ENCODE data around the gene PTPRJ. TPM values are rescaled to one million over a fixed set of nuclear protein-coding genes. Genes with fewer than 3 reads are reported as not detected.

The PTPRJ gene
- total RNA-seq, 1 experiment from 2014 or later, result 11.0 TPM

DNA sequence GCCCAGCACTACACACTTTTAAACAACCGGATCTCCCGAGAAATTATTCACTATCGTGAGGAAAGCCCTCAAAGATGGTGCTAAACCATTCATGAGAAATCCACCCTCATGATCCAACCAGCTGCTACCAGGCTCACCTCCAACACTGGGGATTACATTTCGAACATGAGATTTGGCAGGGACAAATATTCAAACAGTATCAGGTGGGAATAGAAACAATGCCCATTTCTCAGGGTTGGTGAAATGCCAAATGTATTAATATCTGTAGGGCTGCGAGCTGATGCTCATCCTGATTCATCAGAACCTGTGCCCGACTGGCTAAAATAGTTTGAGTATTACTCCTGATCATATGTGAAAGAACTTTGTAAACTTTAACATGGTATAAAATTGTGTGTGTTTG, 15.8 kb upstream of the PTPRJ start:
- POLR2A ChIA-PET, result no interaction called here
- no peaks in the 10 kb centered on the region for H3K9me3 ChIP-seq
- no peak overlapping the region for H3K4me3 ChIP-seq (ENCODE audit: low read depth, low read length)
- no peaks in the 10 kb centered on the region for H3K36me3 Mint-ChIP-seq (ENCODE audit: insufficient read depth, unreplicated experiment)
- no peak for DNase-seq
- CTCF ChIA-PET, result interaction anchor here (0.7 kb wide), 1 partner anchor 129 kb away, joined by 6 read pairs; no protein-coding TSS in a partner anchor
- H3K27me3 Mint-ChIP-seq (ENCODE audit: insufficient read depth, unreplicated experiment), result no peaks in the 10 kb centered on the region
- no peaks in the 10 kb centered on the region for H3K4me1 ChIP-seq
- intact Hi-C loops (cut with micrococcal nuclease; ENCODE audit: unreplicated experiment), result no loop called here
- TF ChIP-seq, protein P1, sequence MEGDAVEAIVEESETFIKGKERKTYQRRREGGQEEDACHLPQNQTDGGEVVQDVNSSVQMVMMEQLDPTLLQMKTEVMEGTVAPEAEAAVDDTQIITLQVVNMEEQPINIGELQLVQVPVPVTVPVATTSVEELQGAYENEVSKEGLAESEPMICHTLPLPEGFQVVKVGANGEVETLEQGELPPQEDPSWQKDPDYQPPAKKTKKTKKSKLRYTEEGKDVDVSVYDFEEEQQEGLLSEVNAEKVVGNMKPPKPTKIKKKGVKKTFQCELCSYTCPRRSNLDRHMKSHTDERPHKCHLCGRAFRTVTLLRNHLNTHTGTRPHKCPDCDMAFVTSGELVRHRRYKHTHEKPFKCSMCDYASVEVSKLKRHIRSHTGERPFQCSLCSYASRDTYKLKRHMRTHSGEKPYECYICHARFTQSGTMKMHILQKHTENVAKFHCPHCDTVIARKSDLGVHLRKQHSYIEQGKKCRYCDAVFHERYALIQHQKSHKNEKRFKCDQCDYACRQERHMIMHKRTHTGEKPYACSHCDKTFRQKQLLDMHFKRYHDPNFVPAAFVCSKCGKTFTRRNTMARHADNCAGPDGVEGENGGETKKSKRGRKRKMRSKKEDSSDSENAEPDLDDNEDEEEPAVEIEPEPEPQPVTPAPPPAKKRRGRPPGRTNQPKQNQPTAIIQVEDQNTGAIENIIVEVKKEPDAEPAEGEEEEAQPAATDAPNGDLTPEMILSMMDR (IDR thresholded peaks at IDR 0.05; ENCODE audit: insufficient read depth in 1 of 2, low read depth in 1 of 2, low read length in 1 of 2, severe bottlenecking in 1 of 2, unreplicated experiment in 1 of 2), result no peak
- BruUV-seq (replicated peaks), result no TSS peak
- H3K9me3 Mint-ChIP-seq (ENCODE audit: unreplicated experiment), result no peaks in the 10 kb centered on the region
- no peak overlapping the region for H3K27ac Mint-ChIP-seq (ENCODE audit: unreplicated experiment)
- H3K4me1 Mint-ChIP-seq (ENCODE audit: low read depth, unreplicated experiment), result no peaks in the 10 kb centered on the region
- H3K4me3 Mint-ChIP-seq (ENCODE audit: unreplicated experiment), result no peak overlapping the region
- H3K27me3 ChIP-seq (replicated peaks; ENCODE audit: control insufficient read depth, insufficient read depth, low read length), result no peaks in the 10 kb centered on the region; the same call in 1 of the 2 replicates
- no peaks in the 10 kb centered on the region for H3K36me3 ChIP-seq (ENCODE audit: control insufficient read depth, insufficient read depth, low read length)

DNA sequence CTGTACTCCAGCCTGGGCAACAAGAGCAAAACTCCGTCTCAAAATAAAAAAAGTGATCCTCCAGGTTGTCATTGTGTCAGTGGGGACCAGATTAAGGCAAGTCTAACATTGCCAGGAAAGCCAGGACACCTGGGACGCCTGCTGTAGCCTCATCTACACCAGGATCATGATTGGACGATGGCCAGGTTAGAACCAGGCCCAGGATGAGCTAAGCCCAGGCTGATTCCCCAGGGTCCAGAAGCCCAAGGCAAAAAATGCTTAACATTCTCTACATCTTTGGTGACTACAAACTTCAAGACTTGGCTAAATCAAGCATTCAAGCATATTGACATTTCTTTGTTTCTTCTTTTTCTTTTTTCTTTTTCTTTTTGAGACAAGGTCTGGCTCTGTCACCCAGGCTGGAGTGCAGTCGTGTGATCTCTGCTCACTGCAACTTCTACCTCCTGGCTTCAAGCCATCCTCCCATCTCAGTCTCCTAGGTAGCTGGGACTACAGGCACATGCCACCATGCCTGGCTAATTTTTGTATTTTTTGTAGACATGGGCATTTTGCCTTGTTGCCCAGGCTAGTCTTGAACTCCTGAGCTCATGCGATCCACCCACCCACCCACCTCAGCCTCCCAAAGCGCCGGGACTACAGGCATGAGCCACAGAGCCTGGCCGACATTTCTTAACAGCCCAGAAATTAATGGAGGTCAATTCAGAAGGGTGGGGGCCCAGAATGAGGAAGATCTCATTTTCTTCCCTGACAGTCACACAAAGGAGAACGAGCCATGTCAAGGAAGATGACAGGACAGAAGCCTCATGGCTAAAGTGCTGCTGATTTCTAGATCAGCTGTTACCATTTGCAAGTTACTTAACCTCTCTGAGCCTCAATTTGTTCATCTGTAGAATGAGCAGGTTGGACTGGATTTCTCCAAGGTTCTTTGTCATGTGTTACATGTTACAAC, 12.5 kb upstream of the PTPRJ start:
- TF ChIP-seq, protein P1 (IDR thresholded peaks at IDR 0.05; ENCODE audit: insufficient read depth in 1 of 2, low read depth in 1 of 2, low read length in 1 of 2, severe bottlenecking in 1 of 2, unreplicated experiment in 1 of 2), result no peak
- no peak for DNase-seq
- ChIA-PET POLR2A (no interaction called here), CTCF (interaction anchor here (1.0 kb wide), 1 partner anchor 33 kb away, joined by 3 read pairs; no protein-coding TSS in a partner anchor)
- H3K27me3 Mint-ChIP-seq (ENCODE audit: insufficient read depth, unreplicated experiment), result no peaks in the 10 kb centered on the region
- H3K4me1 Mint-ChIP-seq (ENCODE audit: low read depth, unreplicated experiment), result no peaks in the 10 kb centered on the region
- H3K36me3 ChIP-seq (ENCODE audit: control insufficient read depth, insufficient read depth, low read length), result no peaks in the 10 kb centered on the region
- intact Hi-C loops (cut with micrococcal nuclease; ENCODE audit: unreplicated experiment), result no loop called here
- H3K27ac Mint-ChIP-seq (ENCODE audit: unreplicated experiment), result no peak overlapping the region
- H3K9me3 Mint-ChIP-seq (ENCODE audit: unreplicated experiment), result no peaks in the 10 kb centered on the region
- H3K36me3 Mint-ChIP-seq (ENCODE audit: insufficient read depth, unreplicated experiment), result no peaks in the 10 kb centered on the region
- H3K4me3 ChIP-seq (ENCODE audit: low read depth, low read length), result no peak overlapping the region
- no peak overlapping the region for H3K4me3 Mint-ChIP-seq (ENCODE audit: unreplicated experiment)
- no TSS peak for BruUV-seq (replicated peaks)
- no peaks in the 10 kb centered on the region; the same call in 1 of the 2 replicates for H3K27me3 ChIP-seq (replicated peaks; ENCODE audit: control insufficient read depth, insufficient read depth, low read length)
- no peaks in the 10 kb centered on the region for H3K9me3 ChIP-seq
- no peaks in the 10 kb centered on the region for H3K4me1 ChIP-seq

DNA sequence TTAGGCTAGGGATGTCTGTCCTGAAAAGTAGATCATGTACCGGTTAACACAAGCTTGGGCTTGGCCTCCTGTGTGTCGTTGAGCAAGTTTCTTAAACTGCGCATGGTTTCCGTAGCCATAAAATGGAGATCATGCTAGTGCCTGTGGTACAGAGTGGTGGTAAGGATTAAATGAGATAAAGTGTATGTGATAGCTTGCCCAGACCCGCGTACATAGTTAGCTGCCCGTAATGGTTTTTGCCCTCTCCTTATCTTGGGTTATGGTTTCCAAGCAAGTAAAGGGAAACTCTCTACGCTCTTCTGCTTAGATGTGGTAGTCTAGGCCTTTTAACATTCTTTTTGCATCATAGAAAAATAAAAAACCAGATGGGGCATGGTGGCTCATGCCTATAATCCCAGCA, 11.0 kb upstream of the PTPRJ start:
- H3K9me3 Mint-ChIP-seq (ENCODE audit: unreplicated experiment), result no peaks in the 10 kb centered on the region
- intact Hi-C loops (cut with micrococcal nuclease; ENCODE audit: unreplicated experiment), result no loop called here
- Histone ChIP-seq H3K4me1 (no peaks in the 10 kb centered on the region), H3K9me3 (no peaks in the 10 kb centered on the region), H3K27me3 (replicated peaks; ENCODE audit: control insufficient read depth, insufficient read depth, low read length) (no peaks in the 10 kb centered on the region; the same call in 1 of the 2 replicates), H3K4me3 (ENCODE audit: low read depth, low read length) (no peak overlapping the region), H3K36me3 (ENCODE audit: control insufficient read depth, insufficient read depth, low read length) (no peaks in the 10 kb centered on the region)
- no peaks in the 10 kb centered on the region for H3K4me1 Mint-ChIP-seq (ENCODE audit: low read depth, unreplicated experiment)
- ChIA-PET POLR2A (no interaction called here), CTCF (no interaction called here)
- no peak for DNase-seq
- H3K4me3 Mint-ChIP-seq (ENCODE audit: unreplicated experiment), result no peak overlapping the region
- TF ChIP-seq, protein P1 (IDR thresholded peaks at IDR 0.05; ENCODE audit: insufficient read depth in 1 of 2, low read depth in 1 of 2, low read length in 1 of 2, severe bottlenecking in 1 of 2, unreplicated experiment in 1 of 2), result no peak
- no peaks in the 10 kb centered on the region for H3K36me3 Mint-ChIP-seq (ENCODE audit: insufficient read depth, unreplicated experiment)
- no TSS peak for BruUV-seq (replicated peaks)
- H3K27ac Mint-ChIP-seq (ENCODE audit: unreplicated experiment), result no peak overlapping the region
- H3K27me3 Mint-ChIP-seq (ENCODE audit: insufficient read depth, unreplicated experiment), result no peaks in the 10 kb centered on the region

Data from Caco-2 (cell line).